K562 (cell line): ENCODE data around the gene ACOT13. TPM values are rescaled to one million over a fixed set of nuclear protein-coding genes. Genes with fewer than 3 reads are reported as not detected.
"Not testable (repeated sequence)": the region's sequence is repeated elsewhere in the genome, so short reads cannot be mapped to it uniquely, and the experiment has no call there.

ENCODE experiments used
- ATAC-seq: fragments of 200-7000 bp; cut with Tn5 transposase; 3 replicates; pipeline ENCODE4 v1.9.1; 2020; ENCODE audit warnings: moderate library complexity
- BruUV-seq: library from RNA; stranded (reverse); fragments of 400-500 nt; replicated peaks from 2 replicates; lab custom pipeline; 2021; lab: Mats Ljungman, UMichigan
- CTCF ChIA-PET: fragments of 300-600 bp; formaldehyde crosslinking; extraction: SDS; loops from one replicate; lab custom pipeline; 2021; ENCODE audit warnings: low intra/inter-chr PET ratio; lab: Yijun Ruan, JAX
- POLR2A ChIA-PET: fragments of 300-600, 350-650 bp; sonication (Branson Sonifier 250); formaldehyde crosslinking; extraction: SDS; loops from one replicate; lab custom pipeline; 2021; ENCODE audit warnings: antibody characterized with exemption, inconsistent platforms; lab: Yijun Ruan, JAX
- DNase-seq, 4 experiments: peaks; one replicate each; pipeline versions ENCODE4 v3.0.0 to v3.0.0-alpha.2; 2011 to 2018; ENCODE audit warnings: low spot score in 3 of 4, mixed read lengths in 3 of 4; ENCODE audit errors: extremely low read depth in 1 of 4
- FAIRE-seq: peaks from 2 replicates; lab custom pipeline; 2011; peaks lifted over from hg19 to GRCh38; lab: Jason Lieb, UNC
- H2AFZ ChIP-seq: 2 replicates; pipeline ENCODE4 v1.6.0; 2011; ENCODE audit warnings: low read depth, low read length, control low read depth, inconsistent platforms
- H3K27ac ChIP-seq: fragments of 200-600 bp; 3 replicates; pipeline ENCODE4 v1.8.0; 2011; ENCODE audit warnings: low read depth, mild to moderate bottlenecking, control low read depth, inconsistent platforms, low read length, moderate library complexity, mixed read lengths; ENCODE audit errors: extremely low read depth
- H3K27me3 ChIP-seq, 2 experiments: fragments of 300-600 bp in 1 of 2; 2 replicates in 1 of 2; 3 replicates in 1 of 2; pipeline versions ENCODE4 v1.6.0 to v1.8.0; 2011; ENCODE audit warnings: inconsistent platforms in 2 of 2, low read length in 2 of 2, mild to moderate bottlenecking in 1 of 2, mixed read lengths in 1 of 2, moderate library complexity in 1 of 2; ENCODE audit not compliant: control insufficient read depth in 2 of 2, insufficient read depth in 2 of 2
- H3K36me3 ChIP-seq: fragments of 300-600 bp; 3 replicates; pipeline ENCODE4 v1.8.0; 2011; ENCODE audit warnings: mild to moderate bottlenecking, low read length, inconsistent platforms; ENCODE audit not compliant: control insufficient read depth, insufficient read depth
- H3K4me1 ChIP-seq, 2 experiments: fragments of 200-600 bp in 1 of 2; replicated peaks in 1 of 2; 2 replicates in 1 of 2; 3 replicates in 1 of 2; pipeline versions ENCODE4 v1.5.1 to v1.8.0; 2011; ENCODE audit warnings: inconsistent platforms in 2 of 2, low read length in 2 of 2, mild to moderate bottlenecking in 1 of 2, mixed read lengths in 1 of 2, moderate library complexity in 1 of 2; ENCODE audit not compliant: control insufficient read depth in 2 of 2, insufficient read depth in 2 of 2
- H3K4me2 ChIP-seq: 2 replicates; pipeline ENCODE4 v1.6.1; 2011; ENCODE audit warnings: low read length, control low read depth, inconsistent platforms, mixed read lengths; ENCODE audit not compliant: insufficient read depth
- H3K4me3 ChIP-seq: fragments of 200-600 bp; sonication (generic), shearing (Covaris generic); 2 replicates; pipeline ENCODE4 v1.5.1; 2016; ENCODE audit warnings: control low read depth, inconsistent platforms
- H3K79me2 ChIP-seq: fragments of 200-600 bp; 3 replicates; pipeline ENCODE4 v1.8.0; 2011; ENCODE audit warnings: low read length, inconsistent platforms; ENCODE audit not compliant: control insufficient read depth, insufficient read depth
- H3K9ac ChIP-seq, 2 experiments: 2 replicates each; pipeline versions ENCODE4 v1.6.0 to v1.6.1; 2011; ENCODE audit warnings: low read depth in 2 of 2, low read length in 2 of 2, control low read depth in 1 of 2, inconsistent platforms in 1 of 2, mild to moderate bottlenecking in 1 of 2, mixed read lengths in 1 of 2; ENCODE audit not compliant: insufficient read depth in 1 of 2
- H3K9me1 ChIP-seq: one replicate; pipeline ENCODE4 v1.6.0; 2011; ENCODE audit warnings: inconsistent platforms, mild to moderate bottlenecking, low read length, moderate library complexity; ENCODE audit not compliant: control insufficient read depth, insufficient read depth
- H3K9me3 ChIP-seq: replicated peaks from 2 replicates; pipeline ENCODE4 v1.5.1; 2011; ENCODE audit warnings: low read depth, low read length, inconsistent platforms; ENCODE audit not compliant: control insufficient read depth, insufficient read depth
- H4K20me1 ChIP-seq: replicated peaks from 2 replicates; pipeline ENCODE4 v1.6.1; 2011; ENCODE audit warnings: low read length, inconsistent platforms, mixed read lengths; ENCODE audit not compliant: control insufficient read depth, insufficient read depth
- C11orf30 ChIP-seq: fragments of 450-650 bp; IDR thresholded peaks from 2 replicates; pipeline ENCODE4 v1.6.1; 2016; ENCODE audit warnings: low read depth, mild to moderate bottlenecking
- ETV1 ChIP-seq: fragments of 450-650 bp; conservative IDR thresholded peaks from 2 replicates; pipeline ENCODE4 v1.6.1; 2016; ENCODE audit warnings: missing genetic modification characterization, control low read depth, low read depth, missing compliant biosample characterization
- FOSL1 ChIP-seq: fragments of 200-800 bp; sonication (Bioruptor generic); conservative IDR thresholded peaks from 2 replicates; pipeline ENCODE4 v1.6.1; 2016; ENCODE audit warnings: missing genetic modification characterization, missing compliant biosample characterization
- HNRNPL ChIP-seq: fragments of 200-400 bp; formaldehyde crosslinking; IDR thresholded peaks from 2 replicates; pipeline ENCODE4 v1.6.1; 2017; ENCODE audit warnings: low read depth, mild to moderate bottlenecking, low read length
- MYC ChIP-seq, 2 experiments: fragments of 250-450 bp in 1 of 2; sonication (Bioruptor Pico) in 1 of 2; IDR thresholded peaks; 2 replicates each; pipeline versions ENCODE4 v1.5.1 to v1.6.1; 2012 to 2021; ENCODE audit warnings: low read depth in 2 of 2, borderline replicate concordance in 1 of 2, improper control_type of control experiment in 1 of 2, low read length in 1 of 2, mild to moderate bottlenecking in 1 of 2, moderate library complexity in 1 of 2
- MYNN ChIP-seq, 2 experiments: sonication (generic); formaldehyde crosslinking in 1 of 2; IDR thresholded peaks; 2 replicates each; pipeline versions ENCODE4 v1.5.0 to v1.6.1; 2016 to 2020; ENCODE audit warnings: antibody characterized with exemption in 1 of 2, missing genetic modification reagents in 1 of 2
- NONO ChIP-seq, 2 experiments: fragments of 200-400 bp in 1 of 2; fragments of 450-650 bp in 1 of 2; formaldehyde crosslinking in 1 of 2; IDR thresholded peaks; 2 replicates each; pipeline ENCODE4 v1.6.1; 2017; ENCODE audit warnings: low read depth in 2 of 2, mild to moderate bottlenecking in 2 of 2, moderate library complexity in 2 of 2, low read length in 1 of 2
- RAD51 ChIP-seq: fragments of 450-650 bp; IDR thresholded peaks from 2 replicates; pipeline ENCODE4 v1.7.1; 2016; ENCODE audit warnings: low read depth, mild to moderate bottlenecking, borderline replicate concordance
- SP1 ChIP-seq: sonication (generic); formaldehyde crosslinking; IDR thresholded peaks from 2 replicates; pipeline ENCODE4 v1.8.1; 2022; ENCODE audit warnings: mild to moderate bottlenecking, missing genetic modification reagents
- SRSF7 ChIP-seq: fragments of 200-400 bp; formaldehyde crosslinking; optimal IDR thresholded peaks from 2 replicates; pipeline ENCODE3; 2017; ENCODE audit warnings: mild to moderate bottlenecking, low read depth, low read length
- STAT5A ChIP-seq: IDR thresholded peaks from 2 replicates; pipeline ENCODE4 v1.6.1; 2012; ENCODE audit warnings: low read length, inconsistent platforms, borderline replicate concordance
- ZBTB8A ChIP-seq: fragments of 450-650 bp; IDR thresholded peaks from 2 replicates; pipeline ENCODE4 v1.6.1; 2018; ENCODE audit warnings: mild to moderate bottlenecking, moderate library complexity; ENCODE audit not compliant: partially characterized antibody
- ZNF263 ChIP-seq: sonication (generic); formaldehyde crosslinking; IDR thresholded peaks from 2 replicates; pipeline ENCODE4 v1.8.0; 2022; ENCODE audit warnings: mild to moderate bottlenecking, missing genetic modification reagents, borderline replicate concordance
- ZNF395 ChIP-seq: fragments of 200-800 bp; sonication (Bioruptor generic); IDR thresholded peaks from 2 replicates; pipeline ENCODE4 v1.6.1; 2017; ENCODE audit warnings: missing genetic modification characterization, missing compliant biosample characterization
- WGBS: fragments of 100-300 bp; shearing (Covaris generic); methylation state at CpG from one replicate; pipeline ENCODE4 v1.1.6; 2016; ENCODE audit warnings: low coverage, mixed read lengths; ENCODE audit not compliant: insufficient coverage; ENCODE audit errors: missing lambda C conversion rate; 5-methylcytosine and 5-hydroxymethylcytosine counted together
- in situ Hi-C: fragments of 300-500 bp; cut with MboI; formaldehyde crosslinking; loops from 4 replicates; pipeline ENCODE4 v1.15.0; 2018; ENCODE audit warnings: inconsistent platforms, mixed read lengths
- intact Hi-C: fragments of 100-400 bp; cut with micrococcal nuclease; formaldehyde crosslinking; loops from 2 replicates; pipeline ENCODE4 v1.14.2; 2022
- polyA plus RNA-seq, 8 experiments: library from polyadenylated mRNA; depleted of rRNA in 4 of 8; stranded (reverse) in 5 of 8; unstranded in 3 of 8; fragments of >200 nt; fragmentation: Nextera tagmentation in 2 of 8; fragmentation: Illumina TruSeq in 1 of 8; extraction: Ambion mirVana in 2 of 8; extraction: Trizol in 1 of 8; gene quantifications; 2 replicates each; pipeline versions ENCODE4 v1.2.1 to v1.2.3, GENCODE V29; 2011 to 2014; ENCODE audit warnings: inconsistent platforms in 1 of 8, missing spikeins in 1 of 8
- total RNA-seq, 7 experiments: library from RNA; depleted of rRNA in 6 of 7; stranded (reverse); fragments of >200 nt in 6 of 7; fragmentation: Illumina TruSeq in 2 of 7; extraction: Trizol in 2 of 7; gene quantifications; 2 replicates each; pipeline versions ENCODE4 v1.2.1 to v1.2.3, GENCODE V29; 2011 to 2021; ENCODE audit warnings: low replicate concordance in 1 of 7

Gene ACOT13
- total and polyA plus RNA-seq, 9 of the 15 experiments (the other 6 are each of a cell fraction or from before 2014, with no cell fraction given), result 14.1 to 129 (median 65.7) TPM

- intact Hi-C loops, H3K9me3 ChIP-seq, H4K20me1 ChIP-seq, H3K4me3 ChIP-seq, DNase-seq, H3K9me1 ChIP-seq, ATAC-seq, in situ Hi-C loops, H3K27me3 ChIP-seq, BruUV-seq, H2AFZ ChIP-seq, FAIRE-seq, H3K4me2 ChIP-seq, H3K9ac ChIP-seq, H3K36me3 ChIP-seq, CTCF ChIA-PET, H3K79me2 ChIP-seq, H3K27ac ChIP-seq, H3K4me1 ChIP-seq: not testable (repeated sequence)
- POLR2A ChIA-PET, result interaction anchor here (0.6 kb wide), 1 partner anchor 11 kb away, joined by 3 read pairs; no protein-coding TSS in a partner anchor
- WGBS, result 68% methylated on average over 9 of the region's 11 CpGs
Observed at GRCh38 chr6:24678792-24679352, 12.0 kb downstream of the ACOT13 start.

- Histone ChIP-seq H3K9ac (no peak overlapping the region), H4K20me1 (no peaks in the 10 kb centered on the region), H3K4me2 (no peak overlapping the region), H3K79me2 (peaks cover 3% of the 10 kb centered on the region; the same call in 1 of the 3 replicates), H3K27ac (no peak overlapping the region), H3K4me1 (peaks cover 4 to 7% of the 10 kb centered on the region in 2 experiments; a peak in 3 of 5 replicates), H2AFZ (no peak overlapping the region), H3K36me3 (no peaks in the 10 kb centered on the region), H3K4me3 (no peak overlapping the region), H3K27me3 (no peaks in the 10 kb centered on the region), H3K9me1 (no peaks in the 10 kb centered on the region), H3K9me3 (no peaks in the 10 kb centered on the region)
- DNase-seq (no peak), ATAC-seq (no peak), FAIRE-seq (no peak)
- no TSS peak for BruUV-seq
- CTCF ChIA-PET, result no interaction called here
- POLR2A ChIA-PET, result interaction anchor here (0.6 kb wide), 1 partner anchor 111 kb away, joined by 3 read pairs; no protein-coding TSS in a partner anchor
- in situ Hi-C loops (no loop called here), intact Hi-C loops (no loop called here)
- WGBS, result 79% methylated on average over 7 of the region's 7 CpGs
- TF ChIP-seq SRSF7, result no peak
- no peak for TF ChIP-seq SP1 (CRISPR knock-in tag)
- no peak for TF ChIP-seq ZNF395 (CRISPR knock-in tag)
- no peak for TF ChIP-seq FOSL1 (tag)
- no peak for TF ChIP-seq RAD51
- TF ChIP-seq ETV1 (tag), result no peak
- no peak for TF ChIP-seq ZBTB8A
- TF ChIP-seq NONO (IDR thresholded peaks at IDR 0.05; ENCODE audit: low read depth in 2 of 2, low read length in 1 of 2), result no peak
- TF ChIP-seq MYC (IDR thresholded peaks at IDR 0.05; ENCODE audit: low read depth, low read length), result no peak
- TF ChIP-seq MYC (CRISPR knock-in tag; IDR thresholded peaks at IDR 0.05; ENCODE audit: borderline replicate concordance, low read depth), result no peak
- no peak for TF ChIP-seq HNRNPL
- no peak for TF ChIP-seq ZNF263 (CRISPR knock-in tag)
- no peak for TF ChIP-seq MYNN (IDR thresholded peaks at IDR 0.05)
- TF ChIP-seq MYNN (CRISPR knock-in tag; IDR thresholded peaks at IDR 0.05), result no peak
- no peak for TF ChIP-seq STAT5A
- no peak for TF ChIP-seq C11orf30
Observed at GRCh38 chr6:24680582-24680981, 13.7 kb downstream of the ACOT13 start.
